Heart left ventricle (tissue), 16 donors: ENCODE results near the gene SCYL2. TPM values are rescaled to one million over a fixed set of nuclear protein-coding genes. Genes with fewer than 3 reads are reported as not detected.

Source experiments
- ATAC-seq, 4 donors: fragments of 200-7000 bp; cut with Tn5 transposase; one replicate each; pipeline ENCODE4 v1.9.1; 2020 to 2022; ENCODE audit warnings: moderate library complexity in 4 of 4, mild to moderate bottlenecking in 3 of 4, moderate number of reproducible peaks in 1 of 4
- DNase-seq, 5 donors: peaks; one replicate each; pipeline ENCODE4 v3.0.0-alpha.2; 2020
- H3K27ac ChIP-seq, 12 donors: fragments of 200-600 bp; sonication (generic) in 4 of 12; one replicate each; pipeline versions ENCODE4 v1.5.0 to v1.8.0; 2016 to 2022; ENCODE audit warnings: mild to moderate bottlenecking in 2 of 12
- H3K27me3 ChIP-seq, 9 donors: fragments of 200-600 bp; sonication (generic) in 2 of 9; one replicate each; pipeline versions ENCODE4 v1.5.1 to v1.8.0; 2016 to 2022; ENCODE audit warnings: mild to moderate bottlenecking in 3 of 9
- H3K36me3 ChIP-seq, 9 donors: fragments of 200-600 bp; sonication (generic) in 2 of 9; one replicate each; pipeline versions ENCODE4 v1.5.0 to v1.8.0; 2018 to 2022; ENCODE audit warnings: mild to moderate bottlenecking in 2 of 9
- H3K4me1 ChIP-seq, 12 donors: fragments of 200-600 bp; sonication (generic) in 4 of 12; one replicate each; pipeline versions ENCODE4 v1.5.0 to v1.8.0; 2016 to 2022; ENCODE audit warnings: mild to moderate bottlenecking in 3 of 12
- H3K4me3 ChIP-seq, 12 donors: fragments of 200-600 bp; sonication (generic) in 4 of 12; one replicate each; pipeline versions ENCODE4 v1.5.0 to v1.8.0; 2017 to 2022; ENCODE audit warnings: mild to moderate bottlenecking in 9 of 12, moderate library complexity in 4 of 12
- H3K9me3 ChIP-seq, 12 donors: fragments of 200-600 bp; sonication (generic) in 4 of 12; one replicate each; pipeline versions ENCODE4 v1.5.0 to v1.8.0; 2016 to 2022; ENCODE audit warnings: mild to moderate bottlenecking in 1 of 12
- CTCF ChIP-seq, 12 donors: fragments of 200-600 bp; sonication (generic) in 4 of 12; IDR thresholded peaks; one replicate each; pipeline versions ENCODE4 v1.5.0 to v1.8.0; 2018 to 2022; ENCODE audit warnings: antibody characterized with exemption in 12 of 12, mild to moderate bottlenecking in 5 of 12
- POLR2A ChIP-seq, 2 donors: fragments of 450-650 bp; IDR thresholded peaks; one replicate each; pipeline ENCODE4 v1.6.1; 2017; ENCODE audit warnings: antibody characterized with exemption in 2 of 2, mild to moderate bottlenecking in 2 of 2, moderate library complexity in 2 of 2
- WGBS, 4 donors: extraction: QIAGEN DNeasy Blood & Tissue Kit in 2 of 4; methylation state at CpG; one replicate each; pipeline versions ENCODE4 v1.1.5 to v1.1.7; 2013 to 2018; 5-methylcytosine and 5-hydroxymethylcytosine counted together
- intact Hi-C, 10 donors: fragments of 100-400 bp; cut with DNase I; formaldehyde crosslinking; loops; one replicate each; pipeline versions ENCODE4 v1.11.1 to v1.14.2; 2022
- polyA plus RNA-seq, 2 donors: library from polyadenylated mRNA; stranded (reverse); fragments of 200-250 nt; gene quantifications; one replicate each; pipeline ENCODE4 v1.2.3, GENCODE V29; 2013
- total RNA-seq, 9 donors: library from RNA; depleted of rRNA in 2 of 9; stranded (reverse); fragments of >200 nt in 2 of 9; fragmentation: NEBNext Ultra II Directional in 3 of 9; extraction: Animal tissue kit (Norgen Biotek cat#: 25700) in 3 of 9; gene quantifications; one replicate each; pipeline versions ENCODE4 v1.1.0 to v1.2.4, GENCODE V29; 2016 to 2023
- donor health status: ischemic (EF 13 %, LVEDD 7.1; RV severe dilation, severe dysfunction).
- donor health status: healthy with polysubstance abuse.
- donor health status: DM: no; HTN: yes; CAD: no.
- donor health status: DM: no; HTN: no; CAD: no.
- donor health status: ischemic (EF 25% LVEDD 6.9; RV normal size, moderate dysfunction).
- donor health status: ischemic (EF 25% LVEDD 5.7; RV mildly dilated, moderate dysfunction).
- donor health status: healthy.
- donor health status: DM: yes; HTN: yes; CAD: no.
- donor health status: ischemic (EF 35%, LVEDD 5.7; RV mildly dilated, moderate dysfunction).
- donor health status: nonischemic (EF 11% LVEDD 7.7; RV severe dilation, severe dysfunction).
- donor health status: DM: yes; HTN: yes; CAD: no.
- donor health status: PGD.
- donor health status: ischemic (EF 29% LVEDD 5.4; RV normal size, mild dysfunction).
- donor health status: nonischemic (EF 23%, LVEDD 6.1; RV moderate dilation, normal function).

Gene SCYL2
- total and polyA plus RNA-seq, 11 donors, result 8.1 to 41.3 (median 30.2) TPM

- 22 to 38% (median 27%) methylated on average over 3 of the region's 3 CpGs for WGBS, 4 donors
Measured at GRCh38 chr12:100234166-100234565, 32.8 kb upstream of the SCYL2 start.

GRCh38 chr12:100234591-100235304 lies 32.2 kb upstream of the SCYL2 start:
- DNase-seq (no peak), ATAC-seq (peak in 2 of 4 donors; percentile 48 to 76)
- 40 to 51% (median 45%) methylated on average over 7 of the region's 7 CpGs for WGBS, 4 donors
- H3K27me3 ChIP-seq, result no peaks in the 10 kb centered on the region
- peak overlapping the region in 4 of 12 donors; percentile 0 to 28 (median 15) for H3K27ac ChIP-seq
- no peaks in the 10 kb centered on the region for H3K9me3 ChIP-seq
- no peaks in the 10 kb centered on the region for H3K36me3 ChIP-seq
- peaks cover 0 to 7% (median 0%) of the 10 kb centered on the region in 12 donors for H3K4me1 ChIP-seq
- TF ChIP-seq CTCF (IDR thresholded peaks at IDR 0.05) (peak; percentile 53 to 84 (median 72)), POLR2A (IDR thresholded peaks at IDR 0.05) (no peak)
- H3K4me3 ChIP-seq, result peak overlapping the region in 1 of 12 donors; percentile 13
- intact Hi-C loops, result loop anchor here (2.0 to 10.0 kb wide), 10 partner anchors 32 to 508 kb away; partner anchors contain the start of genes DEPDC4 (in 1 of the 10) and SCYL2 (in 1 of the 10)

More at GRCh38 chr12:100234166-100234565, 32.8 kb upstream of the SCYL2 start:
- Histone ChIP-seq H3K9me3 (no peaks in the 10 kb centered on the region), H3K27ac (peak overlapping the region in 4 of 12 donors; percentile 0 to 28 (median 15)), H3K36me3 (no peaks in the 10 kb centered on the region), H3K4me1 (peaks cover 0 to 7% (median 0%) of the 10 kb centered on the region in 12 donors), H3K27me3 (no peaks in the 10 kb centered on the region), H3K4me3 (peak overlapping the region in 1 of 12 donors; percentile 13)
- TF ChIP-seq POLR2A (IDR thresholded peaks at IDR 0.05) (no peak), CTCF (IDR thresholded peaks at IDR 0.05) (no peak)
- ATAC-seq (peak in 2 of 4 donors; percentile 34 to 70), DNase-seq (peak in 1 of 5 donors; percentile 29)
- intact Hi-C loops, result loop anchor here (2.0 to 10.0 kb wide), 10 partner anchors 33 to 508 kb away; partner anchors contain the start of genes DEPDC4 (in 1 of the 10) and SCYL2 (in 1 of the 10)

- Histone ChIP-seq H3K27me3 (no peaks in the 10 kb centered on the region), H3K4me1 (peaks cover 0 to 7% (median 0%) of the 10 kb centered on the region in 12 donors), H3K4me3 (no peak overlapping the region), H3K9me3 (no peaks in the 10 kb centered on the region), H3K27ac (no peak overlapping the region), H3K36me3 (no peaks in the 10 kb centered on the region)
- ATAC-seq (no peak), DNase-seq (no peak)
- WGBS, 4 donors, result 96 to 97% (median 97%) methylated on average over 3 of the region's 3 CpGs
- TF ChIP-seq POLR2A (IDR thresholded peaks at IDR 0.05) (no peak), CTCF (IDR thresholded peaks at IDR 0.05) (no peak)
- intact Hi-C loops, result loop anchor here in 5 of 10 donors (5.0 to 10.0 kb wide), 3 partner anchors 314 to 496 kb away; no protein-coding TSS in a partner anchor
Measured at GRCh38 chr12:100238801-100239200, 28.2 kb upstream of the SCYL2 start.

DNA sequence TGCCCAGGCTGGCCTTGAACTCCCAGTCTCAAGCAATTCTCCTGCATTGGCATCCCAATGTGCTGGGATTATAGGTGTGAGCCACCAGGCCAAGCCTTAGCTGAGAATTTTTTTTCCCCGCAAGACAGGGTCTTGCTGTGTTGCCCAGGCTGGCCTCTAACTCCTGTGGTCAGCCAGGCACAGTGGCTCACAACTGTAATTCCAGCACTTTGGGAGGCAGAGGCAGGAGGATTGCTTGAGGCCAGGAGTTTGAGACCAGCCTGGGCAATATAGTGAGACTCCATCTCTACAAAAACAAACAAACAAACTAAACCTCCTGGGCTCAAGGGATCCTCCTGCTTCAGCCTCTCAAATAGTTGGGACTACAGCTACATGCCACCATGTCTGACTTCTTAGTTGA lies 27.4 kb upstream of the SCYL2 start:
- intact Hi-C loops, result loop anchor here in 5 of 10 donors (5.0 to 10.0 kb wide), 3 partner anchors 313 to 495 kb away; no protein-coding TSS in a partner anchor
- Histone ChIP-seq H3K4me1 (peaks cover 0 to under 1% (median 0%) of the 10 kb centered on the region in 12 donors), H3K27me3 (no peaks in the 10 kb centered on the region), H3K4me3 (no peak overlapping the region), H3K36me3 (no peaks in the 10 kb centered on the region), H3K9me3 (no peaks in the 10 kb centered on the region), H3K27ac (no peak overlapping the region)
- WGBS, 4 donors, result 100% methylated on average over 1 of the region's 1 CpG; no CpG with 5 or more reads in 1 of the 4 donors
- ATAC-seq, result no peak
- no peak for DNase-seq
- no peak for TF ChIP-seq CTCF (IDR thresholded peaks at IDR 0.05)
- TF ChIP-seq POLR2A (IDR thresholded peaks at IDR 0.05), result no peak
